ENCODE measurements around the gene STAMBPL1.

The STAMBPL1 gene

GRCh38 chr10:88865281-88865876 lies 14.7 kb upstream of the STAMBPL1 start:
- no peak overlapping the region for H2AK5ac ChIP-seq (ENCODE audit: low read length, severe bottlenecking)
- peak; percentile 37 for DNase-seq
- peaks cover 0 to 3% of the 10 kb centered on the region in 2 experiments for H3K27me3 ChIP-seq (ENCODE audit: control insufficient read depth in 1 of 2, insufficient read depth in 1 of 2, low read length in 2 of 2)
- H3K23ac ChIP-seq (ENCODE audit: low read length in 2 of 2), result no peak overlapping the region
- H3K9me3 ChIP-seq (ENCODE audit: control insufficient read depth, low read length), result no peaks in the 10 kb centered on the region
- no peaks in the 10 kb centered on the region for H3K36me3 ChIP-seq (ENCODE audit: control insufficient read depth in 1 of 2, insufficient read depth in 2 of 2, low read depth in 1 of 2, low read length in 2 of 2)
- no peak overlapping the region for H4K91ac ChIP-seq (ENCODE audit: low read length)
- no peak overlapping the region for H3K4me2 ChIP-seq (ENCODE audit: low read length, poor library complexity, severe bottlenecking)
- no peak overlapping the region for H2AFZ ChIP-seq (ENCODE audit: low read depth, low read length)
- H3K27ac ChIP-seq (ENCODE audit: low read length, poor library complexity, severe bottlenecking), result no peak overlapping the region
- H4K8ac ChIP-seq (ENCODE audit: low read length), result no peak overlapping the region
- H3K4me1 ChIP-seq (ENCODE audit: control insufficient read depth, insufficient read depth, low read depth, low read length), result no peaks in the 10 kb centered on the region
- no peak overlapping the region for H2BK15ac ChIP-seq (ENCODE audit: low read depth, poor library complexity, severe bottlenecking)
- no peaks in the 10 kb centered on the region for H3K79me1 ChIP-seq (replicated peaks; ENCODE audit: low read length, poor library complexity, severe bottlenecking)
- H2BK120ac ChIP-seq (ENCODE audit: low read depth, low read length), result no peak overlapping the region
- no peak overlapping the region for H2BK12ac ChIP-seq (ENCODE audit: low read length in 2 of 2)
- H2BK5ac ChIP-seq (ENCODE audit: low read depth, low read length, poor library complexity, severe bottlenecking), result no peak overlapping the region
- WGBS, result 100% methylated on average over 3 of the region's 4 CpGs
- no peak overlapping the region for H3K9ac ChIP-seq (ENCODE audit: low read length)
- no peak overlapping the region for H3K14ac ChIP-seq (ENCODE audit: low read length in 2 of 2)
- no peak overlapping the region for H3K4me3 ChIP-seq (ENCODE audit: insufficient read depth in 1 of 2, low read depth in 1 of 2, low read length in 2 of 2)
- no peak overlapping the region for H3K4ac ChIP-seq (ENCODE audit: low read depth in 1 of 2, low read length in 2 of 2)
- no peak overlapping the region for H3K18ac ChIP-seq (ENCODE audit: low read depth in 1 of 2, low read length in 2 of 2)

- Histone ChIP-seq H3K18ac (ENCODE audit: low read depth in 1 of 2, low read length in 2 of 2) (no peak overlapping the region), H3K36me3 (ENCODE audit: control insufficient read depth in 1 of 2, insufficient read depth in 2 of 2, low read depth in 1 of 2, low read length in 2 of 2) (no peaks in the 10 kb centered on the region), H3K27me3 (ENCODE audit: control insufficient read depth in 1 of 2, insufficient read depth in 1 of 2, low read length in 2 of 2) (peaks cover 0 to 3% of the 10 kb centered on the region in 2 experiments), H4K8ac (ENCODE audit: low read length) (no peak overlapping the region), H3K14ac (ENCODE audit: low read length in 2 of 2) (no peak overlapping the region), H3K4me2 (ENCODE audit: low read length, poor library complexity, severe bottlenecking) (no peak overlapping the region), H4K91ac (ENCODE audit: low read length) (no peak overlapping the region), H3K4me1 (ENCODE audit: control insufficient read depth, insufficient read depth, low read depth, low read length) (no peaks in the 10 kb centered on the region), H3K27ac (ENCODE audit: low read length, poor library complexity, severe bottlenecking) (no peak overlapping the region), H3K9me3 (ENCODE audit: control insufficient read depth, low read length) (no peaks in the 10 kb centered on the region), H2BK15ac (ENCODE audit: low read depth, poor library complexity, severe bottlenecking) (no peak overlapping the region), H3K4me3 (ENCODE audit: insufficient read depth in 1 of 2, low read depth in 1 of 2, low read length in 2 of 2) (no peak overlapping the region), H3K9ac (ENCODE audit: low read length) (no peak overlapping the region), H2BK12ac (ENCODE audit: low read length in 2 of 2) (no peak overlapping the region), H3K79me1 (replicated peaks; ENCODE audit: low read length, poor library complexity, severe bottlenecking) (no peaks in the 10 kb centered on the region), H2AK5ac (ENCODE audit: low read length, severe bottlenecking) (no peak overlapping the region), H2BK120ac (ENCODE audit: low read depth, low read length) (no peak overlapping the region), H3K23ac (ENCODE audit: low read length in 2 of 2) (no peak overlapping the region), H2BK5ac (ENCODE audit: low read depth, low read length, poor library complexity, severe bottlenecking) (no peak overlapping the region), H2AFZ (ENCODE audit: low read depth, low read length) (no peak overlapping the region), H3K4ac (ENCODE audit: low read depth in 1 of 2, low read length in 2 of 2) (no peak overlapping the region)
- DNase-seq, result no peak
- WGBS, result 94% methylated on average over 2 of the region's 2 CpGs
These were observed 13.6 kb upstream of the STAMBPL1 start for GRCh38 chr10:88866454-88866853.

- Histone ChIP-seq H4K8ac (ENCODE audit: low read length) (no peak overlapping the region), H2AK5ac (ENCODE audit: low read length, severe bottlenecking) (no peak overlapping the region), H3K14ac (ENCODE audit: low read length in 2 of 2) (no peak overlapping the region), H3K18ac (ENCODE audit: low read depth in 1 of 2, low read length in 2 of 2) (no peak overlapping the region), H3K9me3 (ENCODE audit: control insufficient read depth, low read length) (no peaks in the 10 kb centered on the region), H3K4me3 (ENCODE audit: insufficient read depth in 1 of 2, low read depth in 1 of 2, low read length in 2 of 2) (no peak overlapping the region), H3K79me1 (replicated peaks; ENCODE audit: low read length, poor library complexity, severe bottlenecking) (no peaks in the 10 kb centered on the region), H3K4me2 (ENCODE audit: low read length, poor library complexity, severe bottlenecking) (no peak overlapping the region), H2BK15ac (ENCODE audit: low read depth, poor library complexity, severe bottlenecking) (no peak overlapping the region), H2BK120ac (ENCODE audit: low read depth, low read length) (no peak overlapping the region), H2AFZ (ENCODE audit: low read depth, low read length) (no peak overlapping the region), H3K36me3 (ENCODE audit: control insufficient read depth in 1 of 2, insufficient read depth in 2 of 2, low read depth in 1 of 2, low read length in 2 of 2) (no peaks in the 10 kb centered on the region), H2BK5ac (ENCODE audit: low read depth, low read length, poor library complexity, severe bottlenecking) (no peak overlapping the region), H2BK12ac (ENCODE audit: low read length in 2 of 2) (no peak overlapping the region), H3K4me1 (ENCODE audit: control insufficient read depth, insufficient read depth, low read depth, low read length) (no peaks in the 10 kb centered on the region), H3K4ac (ENCODE audit: low read depth in 1 of 2, low read length in 2 of 2) (no peak overlapping the region), H3K27ac (ENCODE audit: low read length, poor library complexity, severe bottlenecking) (no peak overlapping the region), H3K27me3 (ENCODE audit: control insufficient read depth in 1 of 2, insufficient read depth in 1 of 2, low read length in 2 of 2) (no peaks in the 10 kb centered on the region), H3K9ac (ENCODE audit: low read length) (no peak overlapping the region), H3K23ac (ENCODE audit: low read length in 2 of 2) (no peak overlapping the region), H4K91ac (ENCODE audit: low read length) (no peak overlapping the region)
- peak; percentile 26 for DNase-seq
These were observed 10.0 kb upstream of the STAMBPL1 start for GRCh38 chr10:88870089-88870488.

GRCh38 chr10:88873757-88874156 lies 6.3 kb upstream of the STAMBPL1 start:
- DNase-seq, result no peak
- H3K9ac ChIP-seq (ENCODE audit: low read length), result no peak overlapping the region
- H3K27me3 ChIP-seq (ENCODE audit: control insufficient read depth in 1 of 2, insufficient read depth in 1 of 2, low read length in 2 of 2), result no peaks in the 10 kb centered on the region
- no peak overlapping the region for H4K91ac ChIP-seq (ENCODE audit: low read length)
- no peak overlapping the region for H3K23ac ChIP-seq (ENCODE audit: low read length in 2 of 2)
- H2BK12ac ChIP-seq (ENCODE audit: low read length in 2 of 2), result no peak overlapping the region
- WGBS, result no CpG with 5 or more reads among the region's 2 CpGs
- no peaks in the 10 kb centered on the region for H3K9me3 ChIP-seq (ENCODE audit: control insufficient read depth, low read length)
- no peaks in the 10 kb centered on the region for H3K36me3 ChIP-seq (ENCODE audit: control insufficient read depth in 1 of 2, insufficient read depth in 2 of 2, low read depth in 1 of 2, low read length in 2 of 2)
- H3K4me1 ChIP-seq (ENCODE audit: control insufficient read depth, insufficient read depth, low read depth, low read length), result no peaks in the 10 kb centered on the region
- H2BK120ac ChIP-seq (ENCODE audit: low read depth, low read length), result no peak overlapping the region
- no peak overlapping the region for H3K27ac ChIP-seq (ENCODE audit: low read length, poor library complexity, severe bottlenecking)
- no peak overlapping the region for H2AK5ac ChIP-seq (ENCODE audit: low read length, severe bottlenecking)
- no peak overlapping the region for H3K18ac ChIP-seq (ENCODE audit: low read depth in 1 of 2, low read length in 2 of 2)
- no peak overlapping the region for H2AFZ ChIP-seq (ENCODE audit: low read depth, low read length)
- no peaks in the 10 kb centered on the region for H3K79me1 ChIP-seq (replicated peaks; ENCODE audit: low read length, poor library complexity, severe bottlenecking)
- no peak overlapping the region for H3K4me3 ChIP-seq (ENCODE audit: insufficient read depth in 1 of 2, low read depth in 1 of 2, low read length in 2 of 2)
- H4K8ac ChIP-seq (ENCODE audit: low read length), result no peak overlapping the region
- no peak overlapping the region for H2BK15ac ChIP-seq (ENCODE audit: low read depth, poor library complexity, severe bottlenecking)
- H3K4ac ChIP-seq (ENCODE audit: low read depth in 1 of 2, low read length in 2 of 2), result no peak overlapping the region
- H3K14ac ChIP-seq (ENCODE audit: low read length in 2 of 2), result no peak overlapping the region
- H3K4me2 ChIP-seq (ENCODE audit: low read length, poor library complexity, severe bottlenecking), result no peak overlapping the region
- no peak overlapping the region for H2BK5ac ChIP-seq (ENCODE audit: low read depth, low read length, poor library complexity, severe bottlenecking)

All from mesenchymal stem cell (in vitro differentiated cells and primary cell).